Natural killer cell treated with Interleukin-12 subunit alpha and Interleukin-12 subunit beta and Interleukin-15 and Interleukin-18, amount 100 ng/mL, for 72 hours (primary cell): Measurements from ENCODE around the gene MTHFD1L. TPM values are rescaled to one million over a fixed set of nuclear protein-coding genes. Genes with fewer than 3 reads are reported as not detected.

Experiments
- ATAC-seq, 2 donors: fragments of 150-1000 bp; cut with Tn5 transposase in 1 of 2; sonication (Bioruptor Pico), chemical (Tn5 transposase) in 1 of 2; 2 replicates each; pipeline ENCODE4 v1.10.0; 2021
- DNase-seq: peaks from one replicate; pipeline ENCODE4 v3.0.0; 2022; ENCODE audit warnings: low spot score
- H3K27ac Mint-ChIP-seq, 2 donors: 1 replicate in 1 of 2; 2 replicates in 1 of 2; pipeline ENCODE4 v1.8.0; 2022; ENCODE audit warnings: mixed read lengths in 2 of 2, mild to moderate bottlenecking in 1 of 2, moderate library complexity in 1 of 2
- H3K27me3 Mint-ChIP-seq, 2 donors: 1 replicate in 1 of 2; 2 replicates in 1 of 2; pipeline ENCODE4 v1.8.0; 2022; ENCODE audit warnings: mixed read lengths in 2 of 2
- H3K36me3 Mint-ChIP-seq: one replicate; pipeline ENCODE4 v1.8.0; 2022; ENCODE audit warnings: mixed read lengths
- H3K4me1 Mint-ChIP-seq, 2 donors: 1 replicate in 1 of 2; 2 replicates in 1 of 2; pipeline ENCODE4 v1.8.0; 2022; ENCODE audit warnings: low read depth in 2 of 2, mixed read lengths in 2 of 2, mild to moderate bottlenecking in 1 of 2
- H3K4me3 Mint-ChIP-seq: one replicate; pipeline ENCODE4 v1.8.0; 2022; ENCODE audit warnings: mixed read lengths
- H3K9me3 Mint-ChIP-seq: 2 replicates; pipeline ENCODE4 v1.8.0; 2022; ENCODE audit warnings: mixed read lengths
- total RNA-seq, 2 donors: library from RNA; stranded (reverse); gene quantifications; one replicate each; pipeline ENCODE4 v1.2.3, GENCODE V29; 2022

MTHFD1L gene
- total RNA-seq, 2 donors from 2014 or later, result 47.2 to 119 TPM

GRCh38 chr6:151141685-151142084 lies 276.2 kb downstream of the MTHFD1L start:
- Mint-ChIP-seq H3K27ac (no peak overlapping the region), H3K4me3 (no peak overlapping the region), H3K27me3 (peaks cover 5 to 7% of the 10 kb centered on the region in 2 donors), H3K4me1 (no peaks in the 10 kb centered on the region), H3K36me3 (no peaks in the 10 kb centered on the region), H3K9me3 (no peaks in the 10 kb centered on the region)
- ATAC-seq, result no peak
- no peak for DNase-seq

GRCh38 chr6:151142676-151143075 lies 277.2 kb downstream of the MTHFD1L start:
- no peak overlapping the region for H3K27ac Mint-ChIP-seq
- DNase-seq (no peak), ATAC-seq (peak in 1 of 2 donors; percentile 34)
- H3K36me3 Mint-ChIP-seq, result no peaks in the 10 kb centered on the region
- no peaks in the 10 kb centered on the region for H3K9me3 Mint-ChIP-seq
- no peak overlapping the region for H3K4me3 Mint-ChIP-seq
- H3K27me3 Mint-ChIP-seq, result peaks cover 5 to 8% of the 10 kb centered on the region in 2 donors
- no peaks in the 10 kb centered on the region for H3K4me1 Mint-ChIP-seq

- Mint-ChIP-seq H3K9me3 (no peaks in the 10 kb centered on the region), H3K36me3 (no peaks in the 10 kb centered on the region), H3K4me1 (no peaks in the 10 kb centered on the region), H3K27ac (no peak overlapping the region), H3K27me3 (peaks cover 5 to 8% of the 10 kb centered on the region in 2 donors), H3K4me3 (no peak overlapping the region)
- no peak for DNase-seq
- ATAC-seq, result no peak
These were observed 277.8 kb downstream of the MTHFD1L start for GRCh38 chr6:151143337-151143736.

- Mint-ChIP-seq H3K4me3 (no peak overlapping the region), H3K9me3 (no peaks in the 10 kb centered on the region), H3K4me1 (no peaks in the 10 kb centered on the region), H3K27ac (no peak overlapping the region), H3K27me3 (peaks cover 5 to 8% of the 10 kb centered on the region in 2 donors), H3K36me3 (no peaks in the 10 kb centered on the region)
- no peak for ATAC-seq
- no peak for DNase-seq
These were observed 278.3 kb downstream of the MTHFD1L start for GRCh38 chr6:151143806-151144205.

GRCh38 chr6:151147118-151147832 lies 281.8 kb downstream of the MTHFD1L start:
- no peaks in the 10 kb centered on the region for H3K36me3 Mint-ChIP-seq
- H3K27ac Mint-ChIP-seq, result no peak overlapping the region
- H3K4me1 Mint-ChIP-seq, result no peaks in the 10 kb centered on the region
- no peak overlapping the region for H3K4me3 Mint-ChIP-seq
- no peak for DNase-seq
- peak in 1 of 2 donors; percentile 29 for ATAC-seq
- H3K9me3 Mint-ChIP-seq, result no peaks in the 10 kb centered on the region
- H3K27me3 Mint-ChIP-seq, result peaks cover 7 to 9% of the 10 kb centered on the region in 2 donors

GRCh38 chr6:151148111-151148510 lies 282.6 kb downstream of the MTHFD1L start:
- peaks cover 7 to 9% of the 10 kb centered on the region in 2 donors for H3K27me3 Mint-ChIP-seq
- no peak overlapping the region for H3K27ac Mint-ChIP-seq
- no peak overlapping the region for H3K4me3 Mint-ChIP-seq
- no peaks in the 10 kb centered on the region for H3K4me1 Mint-ChIP-seq
- no peaks in the 10 kb centered on the region for H3K9me3 Mint-ChIP-seq
- H3K36me3 Mint-ChIP-seq, result no peaks in the 10 kb centered on the region
- DNase-seq (no peak), ATAC-seq (no peak)

- no peak for ATAC-seq
- Mint-ChIP-seq H3K27me3 (peaks cover 6 to 11% of the 10 kb centered on the region in 2 donors), H3K36me3 (no peaks in the 10 kb centered on the region), H3K9me3 (no peaks in the 10 kb centered on the region), H3K4me3 (no peak overlapping the region), H3K4me1 (no peaks in the 10 kb centered on the region), H3K27ac (no peak overlapping the region)
- DNase-seq, result no peak
These were observed 284.3 kb downstream of the MTHFD1L start for GRCh38 chr6:151149793-151150192.
